Measurements from ENCODE around the gene CD27. TPM values are rescaled to one million over a fixed set of nuclear protein-coding genes. Genes with fewer than 3 reads are reported as not detected.

CD27 gene
- total RNA-seq, 1 donor from 2014 or later = 1.2 TPM

- intact Hi-C loops (cut with DNase I) = no loop called here
- Histone ChIP-seq H3K27me3 (no peaks in the 10 kb centered on the region), H3K4me3 (no peak overlapping the region), H3K4me1 (peaks cover 24% of the 10 kb centered on the region), H3K27ac (no peak overlapping the region), H3K36me3 (peaks cover 0 to 71% of the 10 kb centered on the region in 2 donors), H3K9me3 (no peaks in the 10 kb centered on the region)
- DNase-seq (ENCODE audit: extremely low spot score in 2 of 2) = no peak
- TF ChIP-seq CTCF (IDR thresholded peaks at IDR 0.05) (no peak), POLR2AphosphoS5 (IDR thresholded peaks at IDR 0.05; ENCODE audit: insufficient read depth in 1 of 2, low read depth in 1 of 2) (no peak), POLR2A (IDR thresholded peaks at IDR 0.05) (no peak)
Measured at GRCh38 chr12:6457220-6457945, 12.6 kb downstream of the CD27 start.

GRCh38 chr12:6458281-6459003 lies 13.7 kb downstream of the CD27 start:
- intact Hi-C loops (cut with DNase I) = no loop called here
- Histone ChIP-seq H3K4me1 (peaks cover 15% of the 10 kb centered on the region), H3K27me3 (no peaks in the 10 kb centered on the region), H3K36me3 (peaks cover 0 to 82% of the 10 kb centered on the region in 2 donors), H3K27ac (no peak overlapping the region), H3K9me3 (no peaks in the 10 kb centered on the region), H3K4me3 (no peak overlapping the region)
- DNase-seq (ENCODE audit: extremely low spot score in 2 of 2) = no peak
- TF ChIP-seq CTCF (IDR thresholded peaks at IDR 0.05) = no peak
- TF ChIP-seq POLR2AphosphoS5 (IDR thresholded peaks at IDR 0.05; ENCODE audit: insufficient read depth in 1 of 2, low read depth in 1 of 2) = no peak
- no peak for TF ChIP-seq POLR2A (IDR thresholded peaks at IDR 0.05)

- Histone ChIP-seq H3K4me3 (no peak overlapping the region), H3K27me3 (no peaks in the 10 kb centered on the region), H3K27ac (no peak overlapping the region), H3K36me3 (peaks cover 0 to 81% of the 10 kb centered on the region in 2 donors), H3K4me1 (peaks cover 18% of the 10 kb centered on the region), H3K9me3 (no peaks in the 10 kb centered on the region)
- DNase-seq (ENCODE audit: extremely low spot score in 2 of 2) = no peak
- intact Hi-C loops (cut with DNase I) = no loop called here
- TF ChIP-seq CTCF (IDR thresholded peaks at IDR 0.05) (no peak), POLR2AphosphoS5 (IDR thresholded peaks at IDR 0.05; ENCODE audit: insufficient read depth in 1 of 2, low read depth in 1 of 2) (no peak), POLR2A (IDR thresholded peaks at IDR 0.05) (no peak)
Measured at GRCh38 chr12:6459004-6459337, 14.2 kb downstream of the CD27 start.

GRCh38 chr12:6460751-6461371 lies 16.1 kb downstream of the CD27 start:
- Histone ChIP-seq H3K9me3 (no peaks in the 10 kb centered on the region), H3K27ac (no peak overlapping the region), H3K36me3 (peaks cover 0 to 81% of the 10 kb centered on the region in 2 donors), H3K27me3 (no peaks in the 10 kb centered on the region), H3K4me3 (no peak overlapping the region), H3K4me1 (peaks cover 19% of the 10 kb centered on the region)
- intact Hi-C loops (cut with DNase I) = loop anchor here (5.0 kb wide), 2 partner anchors 34 to 129 kb away; no protein-coding TSS in a partner anchor
- no peak for DNase-seq (ENCODE audit: extremely low spot score in 2 of 2)
- TF ChIP-seq POLR2AphosphoS5 (IDR thresholded peaks at IDR 0.05; ENCODE audit: insufficient read depth in 1 of 2, low read depth in 1 of 2) (no peak), CTCF (IDR thresholded peaks at IDR 0.05) (no peak), POLR2A (IDR thresholded peaks at IDR 0.05) (no peak)
